Epithelial cell of esophagus (primary cell): ENCODE data around the gene CTDNEP1.

Experiments used
- DNase-seq: peaks from one replicate; pipeline ENCODE4 v3.0.0; 2010; ENCODE audit warnings: low read depth
- H3K4me3 ChIP-seq: 2 replicates; pipeline ENCODE4 v1.5.1; 2011; ENCODE audit warnings: mild to moderate bottlenecking, low read length, control low read depth
- TF ChIP-seq, protein P1 (sequence below): IDR thresholded peaks from 2 replicates; pipeline ENCODE4 v1.5.1; 2011; ENCODE audit warnings: low read depth, mild to moderate bottlenecking, low read length, control low read depth, inconsistent platforms; ENCODE audit not compliant: insufficient read depth; ENCODE audit errors: missing control alignments

The CTDNEP1 gene

GRCh38 chr17:7266784-7267183 is 15.2 kb upstream of the CTDNEP1 start:
- DNase-seq = peak; percentile 29
- TF ChIP-seq, protein P1, sequence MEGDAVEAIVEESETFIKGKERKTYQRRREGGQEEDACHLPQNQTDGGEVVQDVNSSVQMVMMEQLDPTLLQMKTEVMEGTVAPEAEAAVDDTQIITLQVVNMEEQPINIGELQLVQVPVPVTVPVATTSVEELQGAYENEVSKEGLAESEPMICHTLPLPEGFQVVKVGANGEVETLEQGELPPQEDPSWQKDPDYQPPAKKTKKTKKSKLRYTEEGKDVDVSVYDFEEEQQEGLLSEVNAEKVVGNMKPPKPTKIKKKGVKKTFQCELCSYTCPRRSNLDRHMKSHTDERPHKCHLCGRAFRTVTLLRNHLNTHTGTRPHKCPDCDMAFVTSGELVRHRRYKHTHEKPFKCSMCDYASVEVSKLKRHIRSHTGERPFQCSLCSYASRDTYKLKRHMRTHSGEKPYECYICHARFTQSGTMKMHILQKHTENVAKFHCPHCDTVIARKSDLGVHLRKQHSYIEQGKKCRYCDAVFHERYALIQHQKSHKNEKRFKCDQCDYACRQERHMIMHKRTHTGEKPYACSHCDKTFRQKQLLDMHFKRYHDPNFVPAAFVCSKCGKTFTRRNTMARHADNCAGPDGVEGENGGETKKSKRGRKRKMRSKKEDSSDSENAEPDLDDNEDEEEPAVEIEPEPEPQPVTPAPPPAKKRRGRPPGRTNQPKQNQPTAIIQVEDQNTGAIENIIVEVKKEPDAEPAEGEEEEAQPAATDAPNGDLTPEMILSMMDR = no peak
- no peak overlapping the region for H3K4me3 ChIP-seq

DNA sequence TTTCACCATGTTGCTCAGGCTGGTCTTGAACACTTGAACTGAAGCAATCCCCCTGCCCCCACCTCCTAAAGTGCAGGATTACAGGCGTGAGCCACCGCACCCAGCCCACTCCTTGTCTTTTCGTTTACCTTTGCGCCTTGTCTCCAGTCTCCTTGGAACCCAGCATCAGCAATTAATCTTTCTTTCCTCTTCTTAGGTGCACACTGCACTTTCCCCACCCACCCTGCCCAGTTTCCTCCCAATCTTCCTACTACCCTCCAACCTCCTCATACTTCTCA is 12.2 kb upstream of the CTDNEP1 start:
- TF ChIP-seq, protein P1 = no peak
- peak overlapping the region; percentile 55 for H3K4me3 ChIP-seq
- DNase-seq = no peak

GRCh38 chr17:7262935-7263800 is 11.6 kb upstream of the CTDNEP1 start:
- peak; percentile 70 for DNase-seq
- peak overlapping the region; percentile 55 for H3K4me3 ChIP-seq
- TF ChIP-seq, protein P1 = no peak

GRCh38 chr17:7262192-7262934 is 10.8 kb upstream of the CTDNEP1 start, which contains the start of gene CLDN7:
Gene CLDN7, minus strand, starts transcription at chr17:7262478. Its CDS starts 435 bp downstream, at chr17:7262043.
- H3K4me3 ChIP-seq = peak within 1 kb of the TSS; percentile 55
- TF ChIP-seq, protein P1 = no peak
- peak; percentile 71 for DNase-seq

GRCh38 chr17:7261379-7262191 is 10.1 kb upstream of the CTDNEP1 start:
- TF ChIP-seq, protein P1 = no peak
- DNase-seq = no peak
- H3K4me3 ChIP-seq = peak overlapping the region; percentile 55

- peak; percentile 66 for DNase-seq
- TF ChIP-seq, protein P1 = no peak
- peak overlapping the region; percentile 55 for H3K4me3 ChIP-seq
Observed at GRCh38 chr17:7260651-7261378, 9.3 kb upstream of the CTDNEP1 start.
